ENCODE results near the gene CHST8. TPM values are rescaled to one million over a fixed set of nuclear protein-coding genes. Genes with fewer than 3 reads are reported as not detected.

The CHST8 gene
- total RNA-seq, 1 donor from 2014 or later: not detected

DNA sequence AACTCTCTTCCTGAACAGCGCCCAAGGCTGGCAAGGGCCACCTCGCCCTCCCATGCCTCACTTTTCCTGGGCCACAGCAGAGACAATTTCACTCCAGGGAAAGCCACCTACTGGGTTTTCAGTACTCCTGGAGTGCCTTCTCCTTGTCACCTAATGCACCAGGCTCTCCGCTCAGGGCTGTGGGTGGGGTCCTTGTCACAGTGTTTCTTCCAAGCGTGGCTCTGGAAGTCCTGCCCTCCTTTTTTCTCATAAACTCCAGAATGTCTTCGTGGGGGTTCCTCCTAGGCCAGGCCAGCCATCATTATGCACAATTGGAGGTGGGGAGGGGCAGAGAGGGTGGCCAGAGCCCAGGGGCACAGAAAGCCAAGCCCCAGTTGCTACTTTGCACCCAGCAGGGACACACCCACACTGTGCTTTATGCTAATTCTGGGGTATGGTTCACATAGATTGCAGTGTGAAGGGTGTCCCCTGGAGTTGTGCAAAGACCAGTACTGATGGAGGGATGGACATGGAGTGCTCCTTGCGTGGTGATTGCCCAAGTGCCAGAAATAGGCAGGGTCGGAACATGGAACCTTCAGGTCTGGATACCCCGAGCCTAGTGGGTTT lies 78.8 kb downstream of the CHST8 start:
- no peak overlapping the region for H3K27ac Mint-ChIP-seq (ENCODE audit: unreplicated experiment)
- no peaks in the 10 kb centered on the region for H3K27me3 ChIP-seq (ENCODE audit: insufficient read depth, low read length)
- H3K27me3 Mint-ChIP-seq (ENCODE audit: low read depth, unreplicated experiment): peaks cover 40% of the 10 kb centered on the region
- no peaks in the 10 kb centered on the region for H3K9me3 Mint-ChIP-seq (ENCODE audit: unreplicated experiment)
- no peak overlapping the region for H3K9ac ChIP-seq (ENCODE audit: low read length)
- no peaks in the 10 kb centered on the region for H3K36me3 ChIP-seq (ENCODE audit: insufficient read depth, low read length)
- H3K4me2 ChIP-seq (ENCODE audit: low read length): no peak overlapping the region
- H4K20me1 ChIP-seq (ENCODE audit: insufficient read depth, low read length): no peaks in the 10 kb centered on the region
- H3K9me3 ChIP-seq (ENCODE audit: insufficient read depth, low read depth, low read length): no peaks in the 10 kb centered on the region
- H3K79me2 ChIP-seq (ENCODE audit: insufficient read depth, low read length): no peaks in the 10 kb centered on the region
- no peaks in the 10 kb centered on the region for H3K36me3 Mint-ChIP-seq (ENCODE audit: low read depth, unreplicated experiment)
- H3K4me3 Mint-ChIP-seq (ENCODE audit: unreplicated experiment): no peak overlapping the region
- TF ChIP-seq, protein P1, sequence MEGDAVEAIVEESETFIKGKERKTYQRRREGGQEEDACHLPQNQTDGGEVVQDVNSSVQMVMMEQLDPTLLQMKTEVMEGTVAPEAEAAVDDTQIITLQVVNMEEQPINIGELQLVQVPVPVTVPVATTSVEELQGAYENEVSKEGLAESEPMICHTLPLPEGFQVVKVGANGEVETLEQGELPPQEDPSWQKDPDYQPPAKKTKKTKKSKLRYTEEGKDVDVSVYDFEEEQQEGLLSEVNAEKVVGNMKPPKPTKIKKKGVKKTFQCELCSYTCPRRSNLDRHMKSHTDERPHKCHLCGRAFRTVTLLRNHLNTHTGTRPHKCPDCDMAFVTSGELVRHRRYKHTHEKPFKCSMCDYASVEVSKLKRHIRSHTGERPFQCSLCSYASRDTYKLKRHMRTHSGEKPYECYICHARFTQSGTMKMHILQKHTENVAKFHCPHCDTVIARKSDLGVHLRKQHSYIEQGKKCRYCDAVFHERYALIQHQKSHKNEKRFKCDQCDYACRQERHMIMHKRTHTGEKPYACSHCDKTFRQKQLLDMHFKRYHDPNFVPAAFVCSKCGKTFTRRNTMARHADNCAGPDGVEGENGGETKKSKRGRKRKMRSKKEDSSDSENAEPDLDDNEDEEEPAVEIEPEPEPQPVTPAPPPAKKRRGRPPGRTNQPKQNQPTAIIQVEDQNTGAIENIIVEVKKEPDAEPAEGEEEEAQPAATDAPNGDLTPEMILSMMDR (IDR thresholded peaks at IDR 0.05; ENCODE audit: insufficient read depth, low read depth, low read length): no peak
- TF ChIP-seq EZH2 (IDR thresholded peaks at IDR 0.05; ENCODE audit: insufficient read depth, low read length): no peak
- no peaks in the 10 kb centered on the region for H3K4me1 ChIP-seq (ENCODE audit: insufficient read depth, low read length)
- no peaks in the 10 kb centered on the region for H3K4me1 Mint-ChIP-seq (ENCODE audit: low read depth, unreplicated experiment)
- no peak overlapping the region for H2AFZ ChIP-seq (ENCODE audit: low read depth, low read length)
- no peak overlapping the region for H3K27ac ChIP-seq (ENCODE audit: low read depth, low read length)
- H3K4me3 ChIP-seq (ENCODE audit: insufficient read depth, low read depth, low read length): no peak overlapping the region
- DNase-seq (ENCODE audit: low read depth) (no peak), FAIRE-seq (no peak)

DNA sequence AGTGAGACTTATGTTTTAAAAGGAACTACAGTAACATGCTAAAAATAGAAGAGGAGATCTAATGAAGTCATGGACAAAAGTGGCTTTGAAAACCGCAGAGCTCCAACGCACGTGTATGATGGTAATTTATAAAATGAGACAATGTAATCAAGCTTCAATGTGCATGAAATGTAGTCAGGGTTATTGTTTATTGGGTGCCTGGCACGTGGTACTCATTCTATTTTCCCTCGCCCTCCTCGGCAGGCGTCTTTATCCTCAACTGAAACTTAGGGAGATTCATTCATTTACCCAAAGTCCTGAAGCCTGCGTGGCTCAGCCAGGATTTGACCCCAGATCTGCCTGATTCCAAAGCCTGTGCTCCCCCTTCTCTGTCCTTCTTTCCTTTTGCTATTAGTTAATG lies 79.8 kb downstream of the CHST8 start:
- no peaks in the 10 kb centered on the region for H3K9me3 Mint-ChIP-seq (ENCODE audit: unreplicated experiment)
- H3K36me3 Mint-ChIP-seq (ENCODE audit: low read depth, unreplicated experiment): no peaks in the 10 kb centered on the region
- FAIRE-seq: no peak

More for the DNA sequence above, 79.8 kb downstream of the CHST8 start:
- no peak overlapping the region for H3K4me3 ChIP-seq (ENCODE audit: insufficient read depth, low read depth, low read length)
- no peak overlapping the region for H3K4me3 Mint-ChIP-seq (ENCODE audit: unreplicated experiment)
- no peak overlapping the region for H3K27ac Mint-ChIP-seq (ENCODE audit: unreplicated experiment)
- TF ChIP-seq, protein P1 (IDR thresholded peaks at IDR 0.05; ENCODE audit: insufficient read depth, low read depth, low read length): no peak
- TF ChIP-seq EZH2 (IDR thresholded peaks at IDR 0.05; ENCODE audit: insufficient read depth, low read length): no peak
- DNase-seq (ENCODE audit: low read depth): no peak
- no peak overlapping the region for H3K9ac ChIP-seq (ENCODE audit: low read length)
- H3K4me1 Mint-ChIP-seq (ENCODE audit: low read depth, unreplicated experiment): no peaks in the 10 kb centered on the region
- no peak overlapping the region for H3K27ac ChIP-seq (ENCODE audit: low read depth, low read length)
- H3K4me2 ChIP-seq (ENCODE audit: low read length): no peak overlapping the region
- no peaks in the 10 kb centered on the region for H3K9me3 ChIP-seq (ENCODE audit: insufficient read depth, low read depth, low read length)
- no peaks in the 10 kb centered on the region for H3K36me3 ChIP-seq (ENCODE audit: insufficient read depth, low read length)
- no peaks in the 10 kb centered on the region for H3K27me3 ChIP-seq (ENCODE audit: insufficient read depth, low read length)
- no peaks in the 10 kb centered on the region for H3K79me2 ChIP-seq (ENCODE audit: insufficient read depth, low read length)
- no peaks in the 10 kb centered on the region for H4K20me1 ChIP-seq (ENCODE audit: insufficient read depth, low read length)
- no peak overlapping the region for H2AFZ ChIP-seq (ENCODE audit: low read depth, low read length)
- peaks cover 40% of the 10 kb centered on the region for H3K27me3 Mint-ChIP-seq (ENCODE audit: low read depth, unreplicated experiment)
- H3K4me1 ChIP-seq (ENCODE audit: insufficient read depth, low read length): no peaks in the 10 kb centered on the region
